RCC 7860 (cell line): ENCODE data around the gene ILF2.
"Not testable (repeated sequence)": the region's sequence is repeated elsewhere in the genome, so short reads cannot be mapped to it uniquely, and the experiment has no call there.

Experiments
- DNase-seq: peaks from one replicate; pipeline ENCODE4 v3.0.0-alpha.2; 2015; ENCODE audit warnings: low spot score
- FAIRE-seq: peaks from 2 replicates; lab custom pipeline; 2012; peaks lifted over from hg19 to GRCh38; lab: Jason Lieb, UNC

ILF2 gene

GRCh38 chr1:153670859-153671627, at the start of gene ILF2:
Gene ILF2 (minus strand): TSS chr1:153670993. CDS start chr1:153670922, 71 bp downstream.
- peak; percentile 98 for FAIRE-seq
- DNase-seq = peak; percentile 100

GRCh38 chr1:153717330-153717729, 46.5 kb upstream of the ILF2 start:
- no peak for DNase-seq
- FAIRE-seq = no peak

GRCh38 chr1:153716211-153716610, 45.4 kb upstream of the ILF2 start:
- DNase-seq, FAIRE-seq: not testable (repeated sequence)

- DNase-seq = no peak
- FAIRE-seq = no peak
Measured at GRCh38 chr1:153711026-153711425, 40.2 kb upstream of the ILF2 start.

GRCh38 chr1:153705484-153705883, 34.7 kb upstream of the ILF2 start:
- no peak for FAIRE-seq
- no peak for DNase-seq

GRCh38 chr1:153699768-153700167, 29.0 kb upstream of the ILF2 start:
- no peak for FAIRE-seq

GRCh38 chr1:153698923-153699714, 28.3 kb upstream of the ILF2 start:
- FAIRE-seq = no peak
- DNase-seq = peak; percentile 70

More at GRCh38 chr1:153699768-153700167, 29.0 kb upstream of the ILF2 start:
- DNase-seq = no peak

- no peak for FAIRE-seq
- DNase-seq = no peak
Measured at GRCh38 chr1:153698020-153698922, 27.5 kb upstream of the ILF2 start.

- DNase-seq (peak; percentile 79), FAIRE-seq (no peak)
Measured at GRCh38 chr1:153697191-153698019, 26.6 kb upstream of the ILF2 start.

- FAIRE-seq (no peak), DNase-seq (no peak)
Measured at GRCh38 chr1:153696741-153697140, 25.9 kb upstream of the ILF2 start.

GRCh38 chr1:153693466-153693865, 22.7 kb upstream of the ILF2 start:
- no peak for FAIRE-seq
- no peak for DNase-seq

GRCh38 chr1:153688736-153689328, 18.0 kb upstream of the ILF2 start:
- DNase-seq (no peak), FAIRE-seq (no peak)

- no peak for FAIRE-seq
- no peak for DNase-seq
Measured at GRCh38 chr1:153688276-153688675, 17.5 kb upstream of the ILF2 start.

- no peak for FAIRE-seq
- no peak for DNase-seq
Measured at GRCh38 chr1:153687346-153688125, 16.7 kb upstream of the ILF2 start.

GRCh38 chr1:153685544-153686340, 14.9 kb upstream of the ILF2 start:
- no peak for FAIRE-seq

GRCh38 chr1:153684892-153685291, 14.1 kb upstream of the ILF2 start:
- no peak for DNase-seq
- no peak for FAIRE-seq

More at GRCh38 chr1:153685544-153686340, 14.9 kb upstream of the ILF2 start:
- DNase-seq = no peak

- FAIRE-seq (no peak), DNase-seq (no peak)
Measured at GRCh38 chr1:153683854-153684253, 13.1 kb upstream of the ILF2 start.

- no peak for DNase-seq
- FAIRE-seq = no peak
Measured at GRCh38 chr1:153682730-153683129, 11.9 kb upstream of the ILF2 start.
